WERI-Rb-1 (cell line): ENCODE results near the gene OR52L1.
"Not testable (repeated sequence)": the region's sequence is repeated elsewhere in the genome, so short reads cannot be mapped to it uniquely, and the experiment has no call there.

Experiments
- DNase-seq: peaks from one replicate; pipeline ENCODE4 v3.0.0-alpha.2; 2020
- H3K27ac ChIP-seq: fragments of 250-450 bp; sonication (Bioruptor Pico); 2 replicates; pipeline ENCODE4 v1.5.1; 2020; ENCODE audit warnings: mild to moderate bottlenecking, moderate library complexity
- H3K27me3 ChIP-seq: fragments of 250-450 bp; sonication (Bioruptor Pico); 2 replicates; pipeline ENCODE4 v1.5.1; 2021; ENCODE audit warnings: mild to moderate bottlenecking, low read depth, moderate library complexity; ENCODE audit not compliant: insufficient read depth, severe bottlenecking
- H3K36me3 ChIP-seq: fragments of 250-450 bp; sonication (Bioruptor Pico); 2 replicates; pipeline ENCODE4 v1.5.1; 2020; ENCODE audit warnings: mild to moderate bottlenecking, moderate library complexity
- H3K4me3 ChIP-seq: 2 replicates; pipeline ENCODE4 v1.5.1; 2011; ENCODE audit warnings: low read depth, mild to moderate bottlenecking, control low read depth, low read length
- H3K9me3 ChIP-seq: fragments of 250-450 bp; sonication (Bioruptor Pico); 2 replicates; pipeline ENCODE4 v1.5.1; 2021; ENCODE audit warnings: mild to moderate bottlenecking, moderate library complexity; ENCODE audit not compliant: severe bottlenecking
- CTCF ChIP-seq: IDR thresholded peaks from 2 replicates; pipeline ENCODE4 v1.5.1; 2011; ENCODE audit warnings: low read depth, mild to moderate bottlenecking, control low read depth, inconsistent platforms, low read length

OR52L1 gene

GRCh38 chr11:5967708-5968107 is 19.1 kb downstream of the OR52L1 start:
- TF ChIP-seq CTCF, result no peak
- no peak for DNase-seq
- H3K36me3 ChIP-seq, result no peaks in the 10 kb centered on the region
- H3K27me3 ChIP-seq, result peaks cover 38% of the 10 kb centered on the region
- H3K4me3 ChIP-seq, result no peak overlapping the region
- no peaks in the 10 kb centered on the region for H3K9me3 ChIP-seq
- H3K27ac ChIP-seq, result no peak overlapping the region

- no peak overlapping the region for H3K4me3 ChIP-seq
- no peaks in the 10 kb centered on the region for H3K36me3 ChIP-seq
- H3K27ac ChIP-seq, result no peak overlapping the region
- H3K27me3 ChIP-seq, result peaks cover 33% of the 10 kb centered on the region
- TF ChIP-seq CTCF, result no peak
- no peak for DNase-seq
- no peaks in the 10 kb centered on the region for H3K9me3 ChIP-seq
These were observed 19.8 kb downstream of the OR52L1 start for GRCh38 chr11:5966958-5967357.

- not testable (repeated sequence) for DNase-seq, H3K4me3 ChIP-seq, H3K36me3 ChIP-seq, H3K27ac ChIP-seq
- peaks cover 42% of the 10 kb centered on the region for H3K27me3 ChIP-seq
- peaks cover 13% of the 10 kb centered on the region for H3K9me3 ChIP-seq
These were observed 26.0 kb downstream of the OR52L1 start for GRCh38 chr11:5960704-5961320.

GRCh38 chr11:5955586-5955985 is 31.2 kb downstream of the OR52L1 start:
- no peak for TF ChIP-seq CTCF
- Histone ChIP-seq H3K27ac (no peak overlapping the region), H3K4me3 (no peak overlapping the region), H3K36me3 (no peaks in the 10 kb centered on the region), H3K27me3 (peaks cover 45% of the 10 kb centered on the region), H3K9me3 (peaks cover 7% of the 10 kb centered on the region)
- no peak for DNase-seq

- H3K27me3 ChIP-seq, result peaks cover 65% of the 10 kb centered on the region
- TF ChIP-seq CTCF, result no peak
- no peak within 1 kb of the TSS for H3K27ac ChIP-seq
- no peaks in the 10 kb centered on the region for H3K36me3 ChIP-seq
- H3K4me3 ChIP-seq, result no peak within 1 kb of the TSS
- H3K9me3 ChIP-seq, result peaks cover 2% of the 10 kb centered on the region
- no peak for DNase-seq
These were observed 44.8 kb downstream of the OR52L1 start, which contains the start of gene OR56A3 for GRCh38 chr11:5941951-5942350. TSS of gene OR56A3 (plus strand) at chr11:5942251. CDS start at chr11:5947347, 5,096 bp downstream.

- no peak overlapping the region for H3K4me3 ChIP-seq
- DNase-seq, result no peak
- H3K27ac ChIP-seq, result no peak overlapping the region
- no peaks in the 10 kb centered on the region for H3K36me3 ChIP-seq
- TF ChIP-seq CTCF, result no peak
- H3K27me3 ChIP-seq, result peaks cover 68% of the 10 kb centered on the region
- peaks cover 2% of the 10 kb centered on the region for H3K9me3 ChIP-seq
These were observed 46.0 kb downstream of the OR52L1 start for GRCh38 chr11:5940748-5941147.
